NT2/D1 (cell line): ENCODE results near the gene CPSF3.

Source experiments
- DNase-seq: peaks from one replicate; pipeline ENCODE4 v3.0.0-alpha.2; 2011; ENCODE audit warnings: low read depth, low spot score
- H3K27me3 ChIP-seq: 2 replicates; pipeline ENCODE4 v1.6.0; 2011; ENCODE audit warnings: mild to moderate bottlenecking; ENCODE audit not compliant: insufficient read length, insufficient read depth
- H3K36me3 ChIP-seq: 2 replicates; pipeline ENCODE4 v1.6.1; 2011; ENCODE audit warnings: mild to moderate bottlenecking, low read length, mixed read lengths; ENCODE audit not compliant: insufficient read depth, insufficient read length
- H3K4me1 ChIP-seq: 2 replicates; pipeline ENCODE4 v1.5.1; 2011; ENCODE audit not compliant: insufficient read depth, insufficient read length
- H3K4me3 ChIP-seq: 2 replicates; pipeline ENCODE4 v1.5.1; 2011; ENCODE audit warnings: low read depth; ENCODE audit not compliant: insufficient read length
- H3K9ac ChIP-seq: 2 replicates; pipeline ENCODE4 v1.6.0; 2011; ENCODE audit warnings: low read depth; ENCODE audit not compliant: insufficient read length
- H3K9me3 ChIP-seq: 2 replicates; pipeline ENCODE4 v1.5.1; 2011; ENCODE audit warnings: mild to moderate bottlenecking, low read length; ENCODE audit not compliant: insufficient read depth
- SUZ12 ChIP-seq: IDR thresholded peaks from 2 replicates; pipeline ENCODE4 v1.6.1; 2011; ENCODE audit not compliant: insufficient read length, insufficient read depth; ENCODE audit errors: extremely low read depth
- YY1 ChIP-seq: IDR thresholded peaks from 2 replicates; pipeline ENCODE4 v1.6.1; 2011; ENCODE audit not compliant: insufficient read length, insufficient read depth
- ZNF274 ChIP-seq: IDR thresholded peaks from 2 replicates; pipeline ENCODE4 v1.6.1; 2011; ENCODE audit warnings: mild to moderate bottlenecking, low read depth, low read length

Gene CPSF3

DNA sequence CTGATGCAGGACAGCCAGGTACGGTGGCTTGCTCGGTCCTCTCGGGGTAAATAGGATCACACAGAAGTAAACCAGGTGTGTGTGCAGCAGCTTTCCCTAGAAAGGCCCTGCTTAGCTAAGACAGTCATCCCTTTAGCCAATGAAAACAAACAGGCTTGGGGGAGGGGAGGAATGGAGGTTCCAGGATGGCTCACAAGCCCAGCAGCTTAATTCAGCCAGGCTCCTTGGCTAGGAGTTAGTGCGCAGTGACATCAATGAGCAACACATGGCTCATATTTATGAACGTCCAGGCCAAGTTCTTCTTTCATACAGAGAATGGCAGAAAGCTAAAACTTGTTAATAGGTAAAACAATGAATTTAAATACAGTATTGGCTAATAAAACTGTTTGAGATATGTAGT, 61.1 kb downstream of the CPSF3 start:
- H3K9ac ChIP-seq, result no peak overlapping the region
- no peak overlapping the region for H3K4me3 ChIP-seq
- peaks cover 71% of the 10 kb centered on the region for H3K36me3 ChIP-seq
- no peaks in the 10 kb centered on the region for H3K4me1 ChIP-seq
- TF ChIP-seq SUZ12 (no peak), YY1 (no peak)
- H3K9me3 ChIP-seq, result no peaks in the 10 kb centered on the region
- H3K27me3 ChIP-seq, result no peaks in the 10 kb centered on the region
- no peak for DNase-seq

GRCh38 chr2:9488583-9489547, 65.4 kb downstream of the CPSF3 start:
- TF ChIP-seq YY1 (no peak), ZNF274 (no peak), SUZ12 (no peak)
- DNase-seq, result no peak
- Histone ChIP-seq H3K36me3 (peaks cover 93% of the 10 kb centered on the region), H3K9me3 (no peaks in the 10 kb centered on the region), H3K4me3 (no peak overlapping the region), H3K9ac (no peak overlapping the region), H3K27me3 (no peaks in the 10 kb centered on the region), H3K4me1 (no peaks in the 10 kb centered on the region)

- Histone ChIP-seq H3K4me3 (no peak overlapping the region), H3K4me1 (no peaks in the 10 kb centered on the region), H3K27me3 (no peaks in the 10 kb centered on the region), H3K36me3 (peaks cover 89% of the 10 kb centered on the region), H3K9ac (no peak overlapping the region), H3K9me3 (no peaks in the 10 kb centered on the region)
- TF ChIP-seq SUZ12 (no peak), YY1 (no peak), ZNF274 (no peak)
- DNase-seq, result no peak
These were observed 67.3 kb downstream of the CPSF3 start for GRCh38 chr2:9490789-9491188.

DNA sequence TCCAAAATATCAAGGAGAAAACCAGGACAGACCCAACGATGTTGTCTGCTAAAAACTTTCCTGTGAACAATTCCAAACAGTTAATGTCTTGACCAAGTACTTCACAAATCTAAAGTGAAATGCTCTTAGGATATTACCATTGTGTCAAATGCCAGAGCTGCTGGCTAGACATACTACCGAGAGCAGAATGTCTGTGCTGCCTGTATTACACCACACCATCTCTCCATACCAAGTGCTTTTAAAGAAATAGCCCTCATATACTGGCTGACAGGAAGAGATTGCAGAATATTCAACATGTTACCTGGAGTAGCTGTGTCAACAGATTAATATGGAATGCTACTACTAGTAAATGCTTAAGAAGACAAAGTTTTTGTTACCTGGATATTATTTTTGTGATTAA, 69.5 kb downstream of the CPSF3 start:
- no peaks in the 10 kb centered on the region for H3K9me3 ChIP-seq
- DNase-seq, result no peak
- H3K27me3 ChIP-seq, result no peaks in the 10 kb centered on the region
- no peak for TF ChIP-seq SUZ12
- no peak for TF ChIP-seq YY1
- TF ChIP-seq ZNF274, result no peak
- H3K4me3 ChIP-seq, result no peak overlapping the region
- H3K9ac ChIP-seq, result no peak overlapping the region
- H3K36me3 ChIP-seq, result peaks cover 84% of the 10 kb centered on the region
- no peaks in the 10 kb centered on the region for H3K4me1 ChIP-seq

GRCh38 chr2:9493478-9493877, 70.0 kb downstream of the CPSF3 start:
- H3K9me3 ChIP-seq, result no peaks in the 10 kb centered on the region

GRCh38 chr2:9494081-9494480, 70.6 kb downstream of the CPSF3 start:
- Histone ChIP-seq H3K4me3 (no peak overlapping the region), H3K27me3 (no peaks in the 10 kb centered on the region), H3K36me3 (peaks cover 80% of the 10 kb centered on the region), H3K9me3 (no peaks in the 10 kb centered on the region), H3K9ac (no peak overlapping the region), H3K4me1 (no peaks in the 10 kb centered on the region)
- no peak for TF ChIP-seq SUZ12
- TF ChIP-seq YY1, result no peak
- TF ChIP-seq ZNF274, result no peak
- no peak for DNase-seq

More at GRCh38 chr2:9493478-9493877, 70.0 kb downstream of the CPSF3 start:
- no peak for TF ChIP-seq YY1
- TF ChIP-seq SUZ12, result no peak
- TF ChIP-seq ZNF274, result no peak
- Histone ChIP-seq H3K27me3 (no peaks in the 10 kb centered on the region), H3K4me1 (no peaks in the 10 kb centered on the region), H3K36me3 (peaks cover 82% of the 10 kb centered on the region), H3K4me3 (no peak overlapping the region), H3K9ac (no peak overlapping the region)
- DNase-seq, result no peak

- Histone ChIP-seq H3K4me1 (no peaks in the 10 kb centered on the region), H3K36me3 (peaks cover 68% of the 10 kb centered on the region), H3K9ac (no peak overlapping the region), H3K9me3 (no peaks in the 10 kb centered on the region), H3K27me3 (no peaks in the 10 kb centered on the region), H3K4me3 (no peak overlapping the region)
- DNase-seq, result no peak
- TF ChIP-seq ZNF274, result no peak
- no peak for TF ChIP-seq SUZ12
- no peak for TF ChIP-seq YY1
These were observed 73.6 kb downstream of the CPSF3 start for GRCh38 chr2:9497017-9497416.
